ENCODE data around the gene OR11G2. TPM values are rescaled to one million over a fixed set of nuclear protein-coding genes. Genes with fewer than 3 reads are reported as not detected.

OR11G2 gene
- polyA plus RNA-seq, 1 of the 3 experiments (the other 2 are of a cell fraction) = not detected

GRCh38 chr14:20191396-20191795 is 700 bp downstream of the OR11G2 start:
- POLR2A ChIA-PET = no interaction called here
- Histone ChIP-seq H3K9me3 (no peaks in the 10 kb centered on the region), H3K4me1 (ENCODE audit: control insufficient read depth in 1 of 2, insufficient read depth in 2 of 2, low read depth in 1 of 2, low read length in 1 of 2) (no peaks in the 10 kb centered on the region), H3K79me2 (ENCODE audit: insufficient read depth) (no peaks in the 10 kb centered on the region), H2AFZ (ENCODE audit: low read depth) (no peak overlapping the region), H3K4me2 (no peak overlapping the region), H3K4me3 (ENCODE audit: low read depth in 2 of 2, low read length in 1 of 2) (no peak overlapping the region), H4K20me1 (ENCODE audit: insufficient read depth) (no peaks in the 10 kb centered on the region), H3K36me3 (replicated peaks in 1 of 2; ENCODE audit: control insufficient read depth in 1 of 2, insufficient read depth in 2 of 2, low read length in 1 of 2) (no peaks in the 10 kb centered on the region), H3F3A (replicated peaks; ENCODE audit: insufficient read depth) (no peaks in the 10 kb centered on the region), H3K27me3 (ENCODE audit: insufficient read depth) (peaks cover 36% of the 10 kb centered on the region; the same call in 1 of the 2 replicates), H3K27ac (ENCODE audit: low read depth in 2 of 2, low read length in 1 of 2) (no peak overlapping the region), H3K9ac (no peak overlapping the region), H3K9me2 (no peaks in the 10 kb centered on the region)
- WGBS (ENCODE audit: low lambda C conversion rate) = 12% methylated on average over 3 of the region's 3 CpGs
- peak; percentile 81; the same call in 1 of the 2 replicates for TF ChIP-seq REST (IDR thresholded peaks at IDR 0.05; ENCODE audit: low read depth, low read length)
- no peak for TF ChIP-seq GABPA (IDR thresholded peaks at IDR 0.05; ENCODE audit: low read depth)
- DNase-seq = no peak
- CTCF ChIA-PET = no interaction called here

- H3K27ac ChIP-seq (ENCODE audit: low read depth in 2 of 2, low read length in 1 of 2) = no peak overlapping the region
- CTCF ChIA-PET = no interaction called here
Measured at GRCh38 chr14:20194101-20194500, 3.4 kb downstream of the OR11G2 start.

More at GRCh38 chr14:20194101-20194500, 3.4 kb downstream of the OR11G2 start:
- Histone ChIP-seq H3K9me3 (no peaks in the 10 kb centered on the region), H3K4me1 (ENCODE audit: control insufficient read depth in 1 of 2, insufficient read depth in 2 of 2, low read depth in 1 of 2, low read length in 1 of 2) (no peaks in the 10 kb centered on the region), H3F3A (replicated peaks; ENCODE audit: insufficient read depth) (no peaks in the 10 kb centered on the region), H3K9me2 (no peaks in the 10 kb centered on the region), H3K4me2 (no peak overlapping the region), H2AFZ (ENCODE audit: low read depth) (no peak overlapping the region), H3K9ac (no peak overlapping the region), H3K79me2 (ENCODE audit: insufficient read depth) (no peaks in the 10 kb centered on the region), H3K27me3 (ENCODE audit: insufficient read depth) (peaks cover 48% of the 10 kb centered on the region), H3K4me3 (ENCODE audit: low read depth in 2 of 2, low read length in 1 of 2) (no peak overlapping the region), H3K36me3 (replicated peaks in 1 of 2; ENCODE audit: control insufficient read depth in 1 of 2, insufficient read depth in 2 of 2, low read length in 1 of 2) (no peaks in the 10 kb centered on the region), H4K20me1 (ENCODE audit: insufficient read depth) (no peaks in the 10 kb centered on the region)
- POLR2A ChIA-PET = no interaction called here
- DNase-seq = no peak
- TF ChIP-seq JUND (IDR thresholded peaks at IDR 0.05) (no peak), GABPA (IDR thresholded peaks at IDR 0.05; ENCODE audit: low read depth) (no peak), USF2 (IDR thresholded peaks at IDR 0.05; ENCODE audit: borderline replicate concordance, low read depth, low read length) (no peak), TEAD4 (IDR thresholded peaks at IDR 0.05; ENCODE audit: borderline replicate concordance, insufficient read depth) (no peak), YY1 (IDR thresholded peaks at IDR 0.05; ENCODE audit: low read depth) (no peak), MAX (IDR thresholded peaks at IDR 0.05; ENCODE audit: low read depth) (no peak), SIN3A (IDR thresholded peaks at IDR 0.05; ENCODE audit: borderline replicate concordance, low read depth, low read length) (no peak), SMC3 (IDR thresholded peaks at IDR 0.05; ENCODE audit: low read depth, low read length) (no peak), TAF1 (IDR thresholded peaks at IDR 0.05; ENCODE audit: borderline replicate concordance, low read depth, low read length) (no peak), USF1 (IDR thresholded peaks at IDR 0.05; ENCODE audit: borderline replicate concordance, low read depth) (no peak), NRF1 (IDR thresholded peaks at IDR 0.05; ENCODE audit: low read depth, low read length) (no peak), ELF1 (IDR thresholded peaks at IDR 0.05) (no peak), NFIC (IDR thresholded peaks at IDR 0.05; ENCODE audit: borderline replicate concordance) (no peak), TCF12 (IDR thresholded peaks at IDR 0.05) (no peak), FOXM1 (IDR thresholded peaks at IDR 0.05; ENCODE audit: low read depth) (no peak), CTCF (IDR thresholded peaks at IDR 0.05) (no peak), EZH2phosphoT487 (IDR thresholded peaks at IDR 0.05; ENCODE audit: borderline replicate concordance, low read depth) (no peak), FOXJ3 (CRISPR knock-in tag; IDR thresholded peaks at IDR 0.05) (no peak)

All from SK-N-SH (cell line).